OCI-LY1 (cell line): ENCODE measurements around the gene PLEKHG4.

Experiments
- H2AFZ ChIP-seq: fragments of 200-600 bp; sonication (generic), shearing (Covaris generic); 2 replicates; pipeline ENCODE4 v1.6.0; 2014; ENCODE audit warnings: antibody characterized with exemption, mild to moderate bottlenecking, low read length
- H3F3A ChIP-seq: fragments of 200-600 bp; sonication (generic), shearing (Covaris generic); 2 replicates; pipeline ENCODE4 v1.6.0; 2014; ENCODE audit warnings: mild to moderate bottlenecking, antibody characterized with exemption, low read length, moderate library complexity; ENCODE audit not compliant: insufficient read depth
- H3K27ac ChIP-seq: fragments of 200-600 bp; sonication (generic); 2 replicates; pipeline ENCODE4 v1.5.1; 2014; ENCODE audit warnings: low read length, mixed run types, mild to moderate bottlenecking, low read depth; ENCODE audit not compliant: poor library complexity, severe bottlenecking
- H3K27me3 ChIP-seq: fragments of 200-600 bp; sonication (generic); 2 replicates; pipeline ENCODE4 v1.6.0; 2014; ENCODE audit warnings: antibody characterized with exemption, mild to moderate bottlenecking, low read length, moderate library complexity; ENCODE audit not compliant: insufficient read depth
- H3K36me3 ChIP-seq: fragments of 200-600 bp; sonication (generic); 2 replicates; pipeline ENCODE4 v1.6.1; 2014; ENCODE audit warnings: mild to moderate bottlenecking, antibody characterized with exemption, low read length, moderate library complexity, mixed read lengths; ENCODE audit not compliant: insufficient read depth
- H3K4me1 ChIP-seq: fragments of 200-600 bp; sonication (generic); 2 replicates; pipeline ENCODE4 v1.5.1; 2014; ENCODE audit warnings: mild to moderate bottlenecking, low read length, moderate library complexity; ENCODE audit not compliant: insufficient read depth, severe bottlenecking
- H3K4me2 ChIP-seq: fragments of 200-600 bp; sonication (generic), shearing (Covaris generic); 2 replicates; pipeline ENCODE4 v1.6.1; 2014; ENCODE audit warnings: low read length
- H3K4me3 ChIP-seq: fragments of 200-600 bp; sonication (generic); 2 replicates; pipeline ENCODE4 v1.5.1; 2014; ENCODE audit warnings: low read length, low read depth, mild to moderate bottlenecking, mixed read lengths; ENCODE audit not compliant: poor library complexity, severe bottlenecking
- H3K79me2 ChIP-seq: fragments of 200-600 bp; shearing (Covaris generic); 2 replicates; pipeline ENCODE4 v1.6.1; 2016; ENCODE audit warnings: mixed run types, low read length, mixed read lengths; ENCODE audit not compliant: insufficient read depth
- H3K9ac ChIP-seq: fragments of 200-600 bp; sonication (generic), shearing (Covaris generic); 2 replicates; pipeline ENCODE4 v1.6.1; 2014; ENCODE audit warnings: mild to moderate bottlenecking, low read length, mixed read lengths
- H3K9me2 ChIP-seq: fragments of 200-600 bp; sonication (generic), shearing (Covaris generic); 2 replicates; pipeline ENCODE4 v1.6.1; 2014; ENCODE audit warnings: low read depth, mild to moderate bottlenecking, low read length, mixed read lengths
- H3K9me3 ChIP-seq: fragments of 200-600 bp; shearing (Covaris generic); 2 replicates; pipeline ENCODE4 v1.6.1; 2014; ENCODE audit warnings: low read length, mixed read lengths
- H4K20me1 ChIP-seq: fragments of 200-600 bp; sonication (generic), shearing (Covaris generic); 2 replicates; pipeline ENCODE4 v1.6.0; 2016; ENCODE audit warnings: mild to moderate bottlenecking, low read length; ENCODE audit not compliant: insufficient read depth
- CTCF ChIP-seq: fragments of 200-600 bp; sonication (generic), shearing (Covaris generic); IDR thresholded peaks from 2 replicates; pipeline ENCODE4 v1.5.1; 2017; ENCODE audit warnings: mild to moderate bottlenecking, antibody characterized with exemption, low read length, moderate library complexity, mixed read lengths
- EZH2 ChIP-seq: fragments of 200-600 bp; sonication (generic), shearing (Covaris generic); IDR thresholded peaks from 2 replicates; pipeline ENCODE4 v1.8.0; 2017; ENCODE audit warnings: borderline replicate concordance, mixed run types, mild to moderate bottlenecking, antibody characterized with exemption, low read length, moderate library complexity, mixed read lengths

The PLEKHG4 gene

DNA sequence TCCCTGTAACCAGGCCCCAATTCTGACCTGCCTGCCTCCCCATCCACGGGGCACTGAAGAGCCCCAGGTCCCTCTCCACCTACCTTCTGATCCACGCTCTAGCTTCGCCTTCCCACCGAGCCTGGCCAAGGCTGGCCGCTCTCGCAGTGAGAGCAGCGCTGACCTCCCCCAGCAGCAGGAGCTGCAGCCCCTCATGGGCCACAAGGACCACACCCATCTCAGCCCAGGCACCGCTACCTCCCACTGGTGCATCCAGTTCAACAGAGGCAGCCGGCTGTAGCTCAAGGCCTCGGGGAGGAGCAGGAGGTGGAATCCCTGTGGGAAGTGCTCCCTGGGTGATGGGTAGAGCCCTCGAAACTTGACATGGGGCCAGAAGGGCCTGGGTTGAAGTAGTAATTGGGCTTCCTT lies 8.4 kb upstream of the PLEKHG4 start:
- no peak overlapping the region for H3K4me2 ChIP-seq
- no peaks in the 10 kb centered on the region for H3F3A ChIP-seq
- H3K27ac ChIP-seq: no peak overlapping the region
- H3K9me3 ChIP-seq: no peaks in the 10 kb centered on the region
- H3K36me3 ChIP-seq: peaks cover under 1% of the 10 kb centered on the region; the same call in 1 of the 2 replicates
- H3K4me1 ChIP-seq: no peaks in the 10 kb centered on the region
- no peak overlapping the region for H3K9ac ChIP-seq
- H2AFZ ChIP-seq: no peak overlapping the region
- H3K27me3 ChIP-seq: 0 out of 2 replicates have a peak, but pooled peaks cover 2% of the 10 kb centered on the region
- H3K9me2 ChIP-seq: no peaks in the 10 kb centered on the region
- TF ChIP-seq EZH2: no peak
- no peak for TF ChIP-seq CTCF
- H3K4me3 ChIP-seq: no peak overlapping the region
- H4K20me1 ChIP-seq: no peaks in the 10 kb centered on the region
- H3K79me2 ChIP-seq: no peaks in the 10 kb centered on the region

GRCh38 chr16:67271446-67271845 lies 7.9 kb upstream of the PLEKHG4 start:
- peaks cover 6% of the 10 kb centered on the region for H3K36me3 ChIP-seq
- H3F3A ChIP-seq: no peaks in the 10 kb centered on the region
- no peak overlapping the region for H3K27ac ChIP-seq
- no peak for TF ChIP-seq CTCF
- no peak for TF ChIP-seq EZH2
- no peaks in the 10 kb centered on the region for H4K20me1 ChIP-seq
- no peak overlapping the region for H3K4me3 ChIP-seq
- no peak overlapping the region for H3K9ac ChIP-seq
- H3K9me2 ChIP-seq: no peaks in the 10 kb centered on the region
- no peaks in the 10 kb centered on the region for H3K27me3 ChIP-seq
- H3K79me2 ChIP-seq: no peaks in the 10 kb centered on the region
- no peaks in the 10 kb centered on the region for H3K9me3 ChIP-seq
- H2AFZ ChIP-seq: no peak overlapping the region
- no peaks in the 10 kb centered on the region for H3K4me1 ChIP-seq
- no peak overlapping the region for H3K4me2 ChIP-seq

GRCh38 chr16:67275321-67275720 lies 4.0 kb upstream of the PLEKHG4 start:
- H3K27ac ChIP-seq: no peak overlapping the region
- H3K79me2 ChIP-seq: no peaks in the 10 kb centered on the region
- no peaks in the 10 kb centered on the region for H4K20me1 ChIP-seq
- no peak overlapping the region for H3K4me2 ChIP-seq
- no peaks in the 10 kb centered on the region for H3K27me3 ChIP-seq
- no peaks in the 10 kb centered on the region for H3K9me2 ChIP-seq
- peaks cover 9% of the 10 kb centered on the region for H3K4me1 ChIP-seq
- H3K36me3 ChIP-seq: peaks cover 9% of the 10 kb centered on the region
- H3K4me3 ChIP-seq: no peak overlapping the region
- H3F3A ChIP-seq: no peaks in the 10 kb centered on the region
- H2AFZ ChIP-seq: no peak overlapping the region
- no peaks in the 10 kb centered on the region for H3K9me3 ChIP-seq
- no peak for TF ChIP-seq EZH2
- no peak for TF ChIP-seq CTCF
- no peak overlapping the region for H3K9ac ChIP-seq
